HUES6 (cell line): ENCODE data around the gene ELK4.

Experiments
- H3K27ac ChIP-seq: 2 replicates; pipeline ENCODE4 v1.7.0; 2013; ENCODE audit warnings: low read depth, mild to moderate bottlenecking, low read length, inconsistent platforms
- H3K27me3 ChIP-seq: 2 replicates; pipeline ENCODE4 v1.6.1; 2013; ENCODE audit warnings: low read length; ENCODE audit not compliant: control insufficient read depth, insufficient read depth
- H3K36me3 ChIP-seq: 2 replicates; pipeline ENCODE4 v1.6.1; 2013; ENCODE audit warnings: low read length; ENCODE audit not compliant: control insufficient read depth, insufficient read depth
- H3K4me1 ChIP-seq: 2 replicates; pipeline ENCODE4 v1.6.1; 2013; ENCODE audit warnings: low read length; ENCODE audit not compliant: control insufficient read depth, insufficient read depth
- H3K4me3 ChIP-seq: 2 replicates; pipeline ENCODE4 v1.5.1; 2013; ENCODE audit warnings: low read depth, low read length
- H3K9ac ChIP-seq: one replicate; pipeline ENCODE4 v1.6.1; 2013; ENCODE audit warnings: mild to moderate bottlenecking, low read length
- H3K9me3 ChIP-seq: 2 replicates; pipeline ENCODE4 v1.6.1; 2013; ENCODE audit warnings: low read depth, low read length; ENCODE audit not compliant: control insufficient read depth, insufficient read depth

ELK4 gene

GRCh38 chr1:205577874-205578658, 53.7 kb downstream of the ELK4 start:
- H3K9me3 ChIP-seq, result no peaks in the 10 kb centered on the region
- H3K27me3 ChIP-seq, result peaks cover 77% of the 10 kb centered on the region
- no peak overlapping the region for H3K9ac ChIP-seq
- no peak overlapping the region for H3K27ac ChIP-seq
- no peak overlapping the region for H3K4me3 ChIP-seq
- no peaks in the 10 kb centered on the region for H3K36me3 ChIP-seq
- H3K4me1 ChIP-seq, result peaks cover 25% of the 10 kb centered on the region

GRCh38 chr1:205576805-205577761, 54.7 kb downstream of the ELK4 start:
- Histone ChIP-seq H3K9ac (no peak overlapping the region), H3K4me1 (peaks cover 25% of the 10 kb centered on the region), H3K36me3 (no peaks in the 10 kb centered on the region), H3K27me3 (peaks cover 84% of the 10 kb centered on the region), H3K27ac (no peak overlapping the region), H3K4me3 (no peak overlapping the region), H3K9me3 (no peaks in the 10 kb centered on the region)

GRCh38 chr1:205576011-205576410, 55.8 kb downstream of the ELK4 start:
- no peaks in the 10 kb centered on the region for H3K9me3 ChIP-seq
- peaks cover 25% of the 10 kb centered on the region for H3K4me1 ChIP-seq
- H3K27ac ChIP-seq, result no peak overlapping the region
- no peak overlapping the region for H3K4me3 ChIP-seq
- peaks cover 85% of the 10 kb centered on the region for H3K27me3 ChIP-seq
- no peaks in the 10 kb centered on the region for H3K36me3 ChIP-seq
- H3K9ac ChIP-seq, result no peak overlapping the region

GRCh38 chr1:205575294-205575885, 56.4 kb downstream of the ELK4 start:
- Histone ChIP-seq H3K27ac (no peak overlapping the region), H3K4me1 (peaks cover 25% of the 10 kb centered on the region), H3K27me3 (peaks cover 86% of the 10 kb centered on the region), H3K36me3 (no peaks in the 10 kb centered on the region), H3K9me3 (no peaks in the 10 kb centered on the region), H3K4me3 (no peak overlapping the region), H3K9ac (no peak overlapping the region)

- Histone ChIP-seq H3K27me3 (peaks cover 86% of the 10 kb centered on the region), H3K4me3 (no peak overlapping the region), H3K27ac (no peak overlapping the region), H3K36me3 (no peaks in the 10 kb centered on the region), H3K9me3 (no peaks in the 10 kb centered on the region), H3K4me1 (peaks cover 10% of the 10 kb centered on the region; the same call in 1 of the 2 replicates), H3K9ac (no peak overlapping the region)
Observed at GRCh38 chr1:205572421-205572820, 59.4 kb downstream of the ELK4 start.

- Histone ChIP-seq H3K9me3 (no peaks in the 10 kb centered on the region), H3K27me3 (peaks cover 86% of the 10 kb centered on the region), H3K36me3 (no peaks in the 10 kb centered on the region), H3K27ac (no peak overlapping the region), H3K4me1 (peaks cover 6% of the 10 kb centered on the region; the same call in 1 of the 2 replicates), H3K9ac (no peak overlapping the region), H3K4me3 (no peak overlapping the region)
Observed at GRCh38 chr1:205571747-205572146, 60.1 kb downstream of the ELK4 start.

GRCh38 chr1:205570796-205571537, 60.8 kb downstream of the ELK4 start:
- Histone ChIP-seq H3K4me1 (peaks cover 6% of the 10 kb centered on the region; the same call in 1 of the 2 replicates), H3K27ac (no peak overlapping the region), H3K36me3 (no peaks in the 10 kb centered on the region), H3K9me3 (no peaks in the 10 kb centered on the region), H3K27me3 (peaks cover 86% of the 10 kb centered on the region), H3K9ac (no peak overlapping the region), H3K4me3 (no peak overlapping the region)

GRCh38 chr1:205570173-205570501, 61.7 kb downstream of the ELK4 start:
- Histone ChIP-seq H3K27me3 (peaks cover 86% of the 10 kb centered on the region), H3K27ac (no peak overlapping the region), H3K9ac (no peak overlapping the region), H3K9me3 (no peaks in the 10 kb centered on the region), H3K4me3 (no peak overlapping the region), H3K4me1 (peaks cover 6% of the 10 kb centered on the region; the same call in 1 of the 2 replicates), H3K36me3 (no peaks in the 10 kb centered on the region)

- peaks cover 6% of the 10 kb centered on the region; the same call in 1 of the 2 replicates for H3K4me1 ChIP-seq
- H3K4me3 ChIP-seq, result peak overlapping the region; percentile 32; the same call in 1 of the 2 replicates
Observed at GRCh38 chr1:205569411-205570172, 62.2 kb downstream of the ELK4 start.

More at GRCh38 chr1:205569411-205570172, 62.2 kb downstream of the ELK4 start:
- Histone ChIP-seq H3K36me3 (no peaks in the 10 kb centered on the region), H3K27ac (no peak overlapping the region), H3K9ac (no peak overlapping the region), H3K27me3 (peaks cover 81% of the 10 kb centered on the region), H3K9me3 (no peaks in the 10 kb centered on the region)
